Measurements from ENCODE around the gene EIF2B4.

Gene EIF2B4

DNA sequence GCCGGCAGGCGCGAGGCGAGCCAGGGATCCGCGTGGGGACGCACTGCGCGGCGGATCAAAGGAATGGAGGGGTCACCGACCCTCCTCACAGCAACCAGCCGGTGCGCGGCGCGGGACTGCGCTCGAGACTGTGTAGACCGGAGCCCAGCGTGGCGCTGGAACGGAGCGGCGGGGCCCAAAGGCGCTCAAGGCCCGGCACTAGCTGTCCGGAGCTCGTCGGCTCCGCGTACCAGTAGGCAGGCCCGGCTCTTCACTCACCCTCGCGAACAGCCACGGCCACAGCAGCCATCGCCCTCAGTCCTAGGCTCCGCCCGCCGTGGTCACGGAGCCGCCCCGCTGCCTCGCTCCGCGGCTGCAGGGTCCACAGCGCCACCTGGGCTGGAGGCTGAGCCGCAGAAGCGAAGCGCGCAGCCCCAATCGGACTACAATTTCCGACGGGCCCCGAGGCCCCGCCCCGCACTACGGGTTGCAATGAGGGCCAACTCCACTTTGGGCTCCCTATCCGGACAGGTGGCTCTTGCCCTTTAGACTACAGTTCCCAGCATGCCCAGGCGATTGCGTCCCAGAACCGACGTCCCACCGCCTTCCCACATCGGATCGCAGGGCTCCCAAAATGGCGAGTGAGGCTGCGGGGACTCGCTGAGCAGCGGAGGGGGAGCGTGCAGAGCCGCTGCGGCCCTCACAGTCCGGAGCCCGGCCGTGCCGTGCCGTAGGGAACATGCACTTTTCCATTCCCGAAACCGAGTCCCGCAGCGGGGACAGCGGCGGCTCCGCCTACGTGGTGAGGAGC, at the start of gene EIF2B4, which contains the start of gene SNX17:
EIF2B4 (minus strand) TSS at position 313 of the 790 bp plus-strand sequence; CDS start at position 289, 24 bp downstream.
SNX17 (plus strand) TSS at position 591 of the 790 bp plus-strand sequence; CDS start at position 719, 128 bp downstream.
- peak; percentile 99 for DNase-seq

DNA sequence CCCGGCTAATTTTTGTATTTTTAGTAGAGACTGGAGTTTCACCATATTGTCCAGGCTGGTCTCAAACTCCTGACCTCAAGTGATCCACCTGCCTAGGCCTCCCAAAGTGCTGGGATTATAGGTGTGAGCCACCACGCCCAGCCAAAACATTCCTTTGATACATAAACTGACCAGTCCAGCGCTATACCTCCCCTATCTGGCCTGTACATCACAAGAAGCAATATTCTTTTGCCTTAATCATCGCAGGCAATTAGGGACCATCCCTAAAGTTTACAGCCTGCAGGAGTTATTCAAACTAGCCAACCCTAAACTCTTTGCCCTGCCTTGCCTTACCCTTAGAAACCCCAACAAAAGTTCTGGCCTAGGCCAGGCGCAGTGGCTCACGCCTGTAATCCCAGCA, 46.0 kb upstream of the EIF2B4 start:
- DNase-seq: no peak

DNA sequence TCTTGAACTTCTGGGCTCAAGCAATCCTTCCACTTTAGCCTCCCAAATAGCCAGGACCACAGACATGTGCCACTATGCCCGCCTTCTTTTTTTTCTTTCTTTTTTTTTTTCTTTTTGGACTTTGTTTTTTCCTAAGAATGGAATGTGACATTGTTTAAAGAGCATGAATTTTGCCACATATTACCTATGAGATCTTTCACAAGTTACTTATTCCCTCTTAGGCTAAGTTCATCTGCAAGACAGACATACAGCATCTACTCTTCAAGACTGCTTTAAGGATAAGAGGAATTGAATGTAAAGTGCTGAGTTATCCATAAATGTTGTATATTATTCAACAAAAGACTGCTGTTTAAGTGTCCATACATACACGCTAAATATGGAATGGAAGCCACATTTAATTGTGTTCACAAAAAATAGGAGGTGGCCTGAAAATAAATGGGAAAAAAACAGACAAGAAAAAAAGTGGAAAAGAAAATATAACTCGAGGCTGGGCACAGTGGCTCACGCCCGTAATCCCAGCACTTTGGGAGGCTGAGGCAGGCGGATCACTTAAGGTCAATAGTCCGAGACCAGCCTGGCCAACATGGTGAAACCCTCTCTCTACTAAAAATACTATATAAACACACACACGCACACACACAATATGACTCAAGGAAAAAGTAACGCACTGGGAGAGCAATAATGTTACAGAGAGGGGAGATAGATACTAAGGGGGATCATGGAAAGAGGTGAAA, 42.4 kb upstream of the EIF2B4 start:
- no peak for DNase-seq

DNA sequence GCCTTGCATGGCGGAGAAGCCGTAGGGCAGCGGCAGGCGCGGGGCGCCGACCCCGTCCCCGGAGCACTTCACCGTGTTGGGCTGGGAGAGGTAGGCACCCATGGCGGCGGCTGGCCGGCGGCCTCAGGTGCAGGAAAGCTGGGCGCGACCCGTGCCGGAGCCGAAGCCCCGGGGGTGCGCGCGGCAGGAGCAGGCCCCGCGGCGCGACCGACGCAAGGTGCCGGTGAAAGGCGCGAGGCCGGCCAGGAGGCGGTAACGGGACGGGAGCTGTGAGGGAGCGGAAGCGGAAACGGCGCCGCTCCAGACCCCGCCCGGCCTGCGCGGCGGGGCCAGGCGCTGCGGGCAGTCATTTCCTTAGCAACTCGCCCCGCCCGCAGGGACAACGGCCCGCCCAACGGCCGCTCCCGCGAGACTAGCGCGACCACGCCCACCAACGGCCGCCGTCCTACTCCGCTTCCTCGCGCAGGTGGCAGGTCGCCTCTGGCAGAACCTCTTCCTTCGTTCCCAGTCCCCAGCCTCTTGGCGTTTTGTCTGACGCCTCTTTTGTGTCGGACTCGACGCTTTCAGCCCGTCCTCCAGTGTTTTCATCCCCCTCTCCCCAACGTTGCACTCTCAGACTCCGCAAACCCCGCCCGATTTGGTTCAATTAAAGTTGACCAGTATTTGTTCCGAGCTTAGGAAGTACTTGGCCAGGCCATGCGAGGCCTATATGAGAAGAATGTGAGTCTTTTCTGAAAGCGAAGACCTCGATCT, 39.4 kb upstream of the EIF2B4 start, which contains the start of gene PPM1G:
PPM1G (minus strand) TSS at position 271 of the 753 bp plus-strand sequence; CDS start at position 102, 169 bp downstream.
- peak; percentile 92 for DNase-seq

DNA sequence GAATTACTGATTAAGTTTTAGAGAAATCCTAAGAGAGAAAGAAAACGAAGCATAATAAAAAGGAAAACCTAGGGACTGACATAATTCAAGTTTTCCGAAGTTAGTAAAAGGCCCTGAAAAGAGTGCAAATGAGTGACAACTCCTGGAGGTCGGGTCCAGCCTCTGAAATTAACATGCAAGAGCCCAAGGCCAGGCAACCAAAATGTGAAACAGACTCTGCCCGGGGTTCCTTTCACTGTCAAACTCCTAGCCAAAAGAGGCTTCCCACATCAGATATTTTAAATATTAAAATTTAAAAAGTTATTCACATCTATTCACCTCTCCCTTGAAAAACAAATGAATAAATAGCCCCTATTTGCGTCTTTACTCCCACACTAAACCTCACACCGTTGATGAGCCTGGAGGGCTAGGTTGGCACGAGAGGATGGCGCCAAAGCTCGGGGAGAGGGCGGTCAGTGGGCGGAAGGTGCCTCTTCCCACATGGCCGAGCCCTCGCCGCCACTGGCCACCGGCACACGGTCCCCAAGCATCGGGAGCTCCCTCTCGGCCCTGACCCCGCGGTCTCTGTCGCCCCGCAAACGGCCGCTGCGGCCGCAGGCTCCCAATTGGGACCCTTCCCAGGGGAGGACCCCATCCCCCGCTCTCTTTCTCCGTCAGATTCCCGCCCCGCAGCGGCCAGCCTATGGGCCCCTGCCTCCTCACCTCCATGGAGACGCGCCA, 38.6 kb upstream of the EIF2B4 start:
- no peak for DNase-seq

DNA sequence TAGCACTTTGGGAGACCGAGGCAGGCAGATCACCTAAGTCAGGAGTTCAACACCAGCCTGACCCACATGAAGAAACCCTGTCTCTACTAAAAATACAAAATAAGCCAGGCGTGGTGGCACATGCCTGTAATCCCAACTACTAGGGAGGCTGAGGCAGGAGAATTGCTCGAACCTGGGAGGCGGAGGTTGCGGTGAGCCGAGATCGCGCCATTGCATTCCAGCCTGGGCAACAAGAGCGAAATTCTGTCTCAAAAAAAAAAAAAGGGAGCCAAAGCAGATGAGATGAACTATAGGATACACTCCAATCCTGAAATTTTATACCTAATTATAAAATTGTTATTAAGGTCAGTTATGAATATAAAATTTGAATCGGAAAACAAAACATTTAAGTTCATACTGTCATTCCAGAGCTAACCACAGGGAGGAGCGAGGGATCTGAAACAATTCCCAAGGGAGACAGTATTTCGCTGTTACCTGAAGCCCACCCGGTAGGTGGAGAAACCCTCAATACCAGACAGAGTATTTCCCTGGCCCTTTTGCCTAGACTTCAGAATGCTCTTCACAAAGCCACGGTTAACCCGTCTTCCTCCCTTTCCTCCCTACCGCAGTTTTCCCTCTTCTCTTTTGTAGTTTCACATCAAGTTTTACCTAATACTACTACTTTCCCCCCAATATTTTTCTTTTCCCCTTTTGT, 37.8 kb upstream of the EIF2B4 start:
- DNase-seq: peak; percentile 33

DNA sequence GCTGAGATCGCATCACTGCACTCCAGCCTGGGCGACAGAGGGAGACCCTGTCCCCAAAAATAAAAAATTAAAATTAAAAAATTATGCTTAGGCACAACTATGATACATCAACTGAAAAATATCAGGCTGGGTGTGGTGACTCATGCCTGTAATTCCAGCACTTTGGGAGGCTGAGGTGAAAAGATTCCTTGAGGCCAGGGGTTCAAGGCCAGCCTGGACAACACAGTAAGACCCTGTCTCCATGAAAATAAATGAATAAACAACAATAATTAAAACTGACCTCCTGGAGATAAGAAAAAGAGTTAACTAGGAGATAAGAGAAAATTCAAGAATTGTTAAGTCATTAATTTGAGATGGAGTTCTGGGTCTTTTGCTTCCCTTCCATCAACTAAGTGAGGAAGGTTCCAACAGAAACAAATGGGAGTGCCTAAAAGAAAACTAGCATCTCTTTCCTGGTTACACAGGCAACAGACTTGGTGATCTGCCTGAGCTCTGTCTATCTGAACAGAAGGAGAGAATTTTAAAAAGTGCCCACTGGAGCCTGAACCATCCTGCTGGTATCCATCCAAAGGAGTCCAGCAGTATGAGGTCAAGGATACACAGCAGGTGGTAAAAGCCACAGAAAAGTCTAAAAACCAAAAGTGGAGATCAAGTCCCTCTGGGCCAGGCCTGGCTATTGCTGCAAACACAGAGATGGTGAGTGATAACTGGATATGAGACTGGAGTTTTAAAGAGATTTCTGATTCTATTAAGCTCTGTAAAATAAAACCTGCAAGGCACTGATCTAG, 30.4 kb upstream of the EIF2B4 start:
- DNase-seq: no peak

DNA sequence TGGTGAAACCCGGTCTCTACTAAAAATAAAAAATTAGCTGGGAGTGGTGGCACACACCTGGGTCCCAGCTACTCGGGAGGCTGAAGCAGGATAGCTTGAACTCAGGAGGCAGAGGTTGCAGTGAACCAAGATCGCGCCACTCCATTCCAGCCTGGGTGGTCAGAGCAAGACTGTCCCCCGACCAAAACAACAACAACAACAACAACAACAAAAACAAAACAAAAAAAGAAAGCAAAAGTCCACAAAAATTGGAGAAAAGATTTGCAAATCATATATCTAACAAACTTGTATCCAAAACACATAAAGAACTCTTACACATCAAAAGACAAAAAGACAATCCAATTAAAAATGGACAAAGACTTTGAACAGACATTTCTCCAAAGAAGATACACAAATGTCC, 28.8 kb upstream of the EIF2B4 start:
- DNase-seq: no peak

DNA sequence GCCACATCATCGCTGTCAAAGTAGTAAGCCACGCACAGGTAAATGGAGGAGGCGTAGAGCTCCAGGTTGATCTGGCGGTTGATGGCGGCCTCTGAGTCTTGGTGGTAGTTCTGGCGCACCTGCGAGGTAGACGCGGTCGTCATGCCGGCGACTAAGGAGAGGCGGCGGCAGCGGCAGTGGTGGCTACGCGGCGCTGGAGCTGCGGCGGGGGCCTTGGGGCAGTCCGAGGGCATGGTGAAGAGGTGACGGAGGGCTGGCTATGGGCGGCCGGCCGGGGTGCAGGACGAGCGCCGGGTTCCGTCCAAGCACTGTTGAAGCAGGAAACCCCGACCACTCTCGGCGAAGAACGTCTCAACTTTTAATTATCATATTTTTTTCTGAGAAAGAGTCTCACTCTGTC, 23.1 kb upstream of the EIF2B4 start:
- no peak for DNase-seq

DNA sequence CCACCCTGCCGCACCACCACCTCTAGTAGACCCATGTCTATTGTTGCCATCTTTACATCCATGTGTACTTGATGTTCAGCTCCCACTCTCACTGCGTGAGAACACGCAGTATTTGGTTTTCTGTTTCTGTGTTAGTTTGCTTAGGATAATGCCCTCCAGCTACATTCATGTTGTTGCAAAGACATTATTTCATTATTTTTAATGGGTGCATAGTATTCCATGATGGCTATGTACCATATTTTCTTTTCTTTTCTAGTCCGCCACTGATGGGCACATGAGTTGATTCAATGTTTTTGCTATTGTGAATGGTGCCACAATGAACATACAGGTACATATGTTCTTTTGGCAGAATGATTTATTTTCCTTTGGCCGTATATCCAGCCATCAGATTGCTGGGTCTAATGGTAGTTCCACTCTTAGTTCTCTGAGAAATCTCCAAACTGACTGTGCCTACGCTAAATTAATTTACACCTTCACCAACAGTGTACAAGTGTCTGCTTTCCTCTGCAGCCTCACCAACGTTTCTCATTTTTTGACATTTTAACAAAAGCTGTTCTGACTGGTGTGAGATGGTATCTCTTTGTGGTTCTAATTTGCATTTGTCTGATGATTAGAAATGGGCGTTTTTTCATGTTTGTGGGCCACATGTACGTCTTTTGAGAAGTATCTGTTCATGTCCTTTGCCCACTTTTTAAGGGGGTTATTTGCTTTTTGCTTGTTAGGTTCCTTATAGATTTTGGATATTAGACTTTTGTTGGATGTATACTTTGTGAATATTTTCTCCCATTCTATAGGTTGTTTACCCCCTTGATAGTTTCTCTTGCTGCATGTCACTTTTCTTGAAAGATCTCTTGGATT, 20.9 kb upstream of the EIF2B4 start:
- no peak for DNase-seq

DNA sequence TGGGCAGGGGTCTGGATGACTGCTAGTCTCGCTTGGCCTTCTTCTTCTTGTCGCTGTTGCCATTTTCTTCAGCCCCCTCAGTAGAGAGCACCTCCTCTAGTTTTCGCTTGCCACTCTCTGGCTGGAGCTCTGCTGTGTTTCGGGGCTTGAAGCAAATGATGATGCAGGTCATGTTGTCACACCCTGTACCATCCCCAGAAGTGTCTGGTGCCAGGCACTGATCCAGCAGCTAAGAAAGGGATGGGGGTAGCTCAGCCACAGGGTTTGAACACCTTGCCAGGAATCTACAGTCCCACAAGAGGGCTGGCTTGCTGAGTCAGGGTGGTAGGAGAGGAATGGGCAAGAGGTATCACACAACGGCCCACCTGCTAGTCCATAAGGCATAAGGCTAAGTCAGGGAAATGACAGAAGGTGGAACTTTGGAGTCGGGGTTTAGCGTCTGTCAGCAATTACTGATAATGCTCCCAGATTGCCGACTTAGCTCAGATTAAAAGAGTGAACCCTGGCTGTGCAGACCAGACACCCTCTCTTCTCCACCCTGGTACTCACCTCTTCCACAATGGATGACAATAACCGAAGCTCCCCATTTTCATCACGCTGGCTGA, 11.5 kb upstream of the EIF2B4 start:
- no peak for DNase-seq

DNA sequence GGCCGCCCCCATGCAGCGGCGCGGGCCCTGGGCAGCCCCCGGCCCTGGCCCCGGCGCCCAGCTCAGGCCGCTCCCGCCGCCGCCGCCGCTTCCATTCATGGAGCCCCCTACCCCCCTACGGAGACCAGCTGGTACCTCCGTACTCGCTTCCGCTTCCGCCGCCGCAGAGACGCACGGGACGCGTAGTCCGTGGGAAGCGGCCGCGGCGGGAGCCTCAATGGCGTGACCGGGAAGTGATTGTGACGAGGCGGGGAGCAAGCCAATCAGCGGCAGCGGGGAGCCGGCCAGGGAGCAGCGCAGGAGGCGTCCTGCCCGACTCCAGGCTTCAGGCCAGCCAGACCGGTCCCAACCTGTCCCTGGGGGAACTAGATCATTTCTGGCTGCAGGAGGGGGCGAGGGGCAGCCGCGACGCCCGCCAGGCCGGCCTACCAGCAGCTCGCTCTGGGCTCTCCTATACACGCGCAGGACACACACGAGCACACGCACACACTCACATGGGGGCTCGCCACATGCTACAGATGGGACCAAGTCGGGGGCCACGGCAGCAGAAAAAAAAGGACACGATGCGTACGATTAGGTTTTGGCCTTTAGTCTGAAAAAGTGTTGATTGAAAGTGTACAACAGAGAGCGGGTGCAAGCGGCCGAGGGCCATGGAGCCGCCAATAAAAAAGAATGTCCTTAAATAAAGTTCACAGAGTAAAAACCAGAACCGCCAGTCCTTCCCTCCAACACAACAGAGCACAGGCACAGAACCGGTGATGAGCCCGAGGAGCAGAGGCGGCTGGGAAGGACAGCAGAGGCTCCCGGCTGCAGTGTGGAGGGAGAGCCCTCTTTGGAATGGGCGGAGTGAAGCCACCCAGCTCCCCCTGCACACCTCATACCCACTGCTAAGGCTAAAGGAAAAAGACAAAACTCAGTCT, 10.7 kb upstream of the EIF2B4 start, which contains the start of gene ZNF513:
ZNF513 (minus strand) TSS at position 109 of the 920 bp plus-strand sequence. CDS start 208 bp downstream, outside the sequence.
- DNase-seq: peak; percentile 91

DNA sequence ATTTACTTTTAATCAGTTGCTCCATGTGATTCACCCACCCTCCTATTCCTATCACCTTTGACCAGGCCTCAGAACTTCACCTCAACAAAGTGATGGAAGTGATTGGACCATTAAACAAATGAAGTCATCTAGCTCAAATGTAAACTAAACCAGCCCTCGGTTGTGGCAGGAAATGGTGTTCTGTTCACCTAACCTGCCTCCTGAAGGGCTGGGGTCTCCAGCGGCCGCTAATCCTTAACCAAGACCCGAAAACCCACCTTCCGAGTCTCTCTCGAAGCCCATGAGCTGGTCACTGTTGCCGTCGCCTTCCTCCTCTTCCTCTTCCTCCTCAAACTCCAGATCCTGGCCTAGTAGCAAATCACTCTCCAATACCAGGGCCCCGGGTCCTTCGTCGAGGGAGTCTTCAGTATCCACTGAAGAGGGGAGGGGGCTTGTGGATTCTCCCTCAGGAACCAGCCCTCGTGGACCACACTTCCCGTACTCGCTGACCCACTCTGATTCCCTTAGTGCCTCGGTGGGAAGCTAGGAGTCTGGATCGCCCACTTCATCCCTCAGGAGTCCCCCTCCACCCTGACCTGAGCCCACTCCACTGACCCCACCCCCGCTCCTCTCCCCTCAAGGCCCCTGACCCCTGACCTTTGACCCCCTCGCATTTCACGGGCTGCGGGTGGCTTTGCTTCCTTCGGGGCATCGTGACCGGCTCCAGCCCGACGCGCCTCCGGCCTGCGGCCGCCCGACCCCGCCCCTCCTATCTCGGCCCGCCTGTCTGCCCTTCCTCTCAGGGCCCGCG, 9.9 kb upstream of the EIF2B4 start:
- DNase-seq: peak; percentile 65

DNA sequence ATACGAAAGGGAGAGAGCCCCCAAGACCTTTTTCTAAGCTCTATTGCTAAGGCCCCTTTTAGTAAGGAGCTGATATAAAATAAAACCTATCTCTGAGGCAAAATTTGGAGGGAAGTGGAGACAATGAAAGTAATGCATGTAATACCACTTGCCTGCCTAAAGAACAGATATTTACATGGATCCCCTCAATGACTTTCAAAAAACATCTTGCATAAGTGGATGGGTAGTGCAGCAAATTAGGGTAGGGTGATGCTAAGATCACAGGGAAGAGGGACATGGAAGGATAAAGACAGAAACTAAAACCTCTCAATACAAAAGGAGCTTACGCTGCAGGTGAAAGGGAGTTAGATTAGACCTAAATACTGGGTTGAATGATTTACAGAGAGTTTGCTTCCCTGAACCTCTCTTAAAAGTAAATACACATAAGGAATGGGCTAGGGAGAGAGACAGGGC, 9.3 kb upstream of the EIF2B4 start:
- DNase-seq: peak; percentile 14

DNA sequence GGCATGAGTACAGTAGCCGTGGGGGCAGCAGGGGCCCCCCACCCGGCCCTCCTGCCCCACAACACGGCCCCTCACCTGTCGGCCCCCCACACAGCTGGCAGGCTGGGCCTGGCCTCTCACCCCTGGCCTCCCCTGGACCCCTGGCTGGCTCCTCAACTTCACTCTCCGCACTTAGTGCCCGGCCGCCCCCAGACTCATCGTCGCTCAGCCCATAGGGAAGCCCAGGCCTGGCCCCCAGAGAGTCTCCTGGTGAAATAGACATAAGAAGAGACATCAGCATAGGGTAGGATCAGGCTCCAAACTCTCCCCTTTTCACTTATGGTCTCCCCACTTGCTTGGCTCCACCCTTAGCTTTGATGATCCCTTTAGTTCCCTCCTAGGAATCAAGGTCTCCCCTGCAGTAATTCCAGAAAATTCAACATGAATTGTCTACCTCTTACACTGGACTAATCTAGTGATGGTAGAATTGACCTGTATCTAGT, 8.7 kb upstream of the EIF2B4 start:
- no peak for DNase-seq

DNA sequence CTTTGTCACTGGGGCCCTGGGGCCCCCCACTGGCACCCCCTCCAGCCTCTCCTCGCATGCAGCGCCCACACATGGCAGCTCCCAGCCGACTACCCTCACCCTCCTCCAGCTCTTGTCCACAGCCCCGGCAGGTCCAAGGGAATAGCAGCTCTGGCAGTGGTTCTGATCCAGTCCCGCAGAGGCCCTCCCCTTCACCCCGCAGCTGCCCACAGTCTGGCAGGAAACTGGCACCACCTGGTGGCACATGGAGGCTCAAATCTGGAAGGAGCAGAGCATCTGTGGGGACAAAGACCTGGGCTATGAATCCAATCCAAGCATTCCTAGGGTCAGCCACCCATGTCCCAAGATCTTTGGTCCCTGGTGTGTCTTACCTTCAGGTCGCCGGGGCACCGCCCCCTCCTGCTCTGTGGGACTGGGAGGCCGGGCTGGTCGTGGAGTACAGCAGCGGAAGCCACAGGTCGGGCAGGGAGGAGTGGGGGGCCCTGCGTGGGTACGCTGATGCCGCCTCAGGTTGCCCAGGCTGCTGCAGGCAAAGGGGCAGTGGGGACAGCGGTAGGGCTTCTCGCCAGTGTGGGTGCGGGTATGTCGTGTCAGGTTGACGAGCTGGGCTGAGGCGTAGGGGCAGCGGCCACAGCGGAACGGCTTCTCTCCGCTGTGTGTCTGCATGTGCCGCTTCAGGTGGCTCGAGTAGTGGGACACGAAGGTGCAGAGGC, 8.1 kb upstream of the EIF2B4 start:
- no peak for DNase-seq
